ENCODE results near the gene TOX2. TPM values are rescaled to one million over a fixed set of nuclear protein-coding genes. Genes with fewer than 3 reads are reported as not detected.

TOX2 gene
- total RNA-seq, 5 donors from 2014 or later (not counting 1 experiment from before 2014, with no cell fraction given), result 0.38 to 3.0 (median 1.6) TPM

- ChIA-PET CTCF (no interaction called here), POLR2A (interaction anchor here in 1 of 2 donors (0.6 kb wide), 1 partner anchor 239 kb away, joined by 4 read pairs; no protein-coding TSS in a partner anchor)
Observed at GRCh38 chr20:43995645-43996044, 81.0 kb downstream of the TOX2 start.

GRCh38 chr20:43996240-43996930 lies 81.7 kb downstream of the TOX2 start:
- no peaks in the 10 kb centered on the region for H3K9me3 ChIP-seq
- H3K4me1 ChIP-seq (ENCODE audit: control insufficient read depth in 1 of 2, extremely low read depth in 1 of 2, insufficient read depth in 2 of 2, low read length in 2 of 2), result peaks cover 0 to 4% of the 10 kb centered on the region in 2 experiments
- Mint-ChIP-seq H3K4me3 (no peak overlapping the region), H3K4me1 (peaks cover 3 to 12% (median 4%) of the 10 kb centered on the region in 3 donors), H3K36me3 (no peaks in the 10 kb centered on the region), H3K27ac (no peak overlapping the region), H3K9me3 (peaks cover 0 to 4% (median 0%) of the 10 kb centered on the region in 3 donors), H3K27me3 (peaks cover 3 to 7% of the 10 kb centered on the region in 2 donors)
- 96% methylated on average over 5 of the region's 7 CpGs for WGBS (ENCODE audit: insufficient coverage)
- ATAC-seq (replicated peaks in 1 of 4) (no peak), DNase-seq (no peak)
- CTCF ChIA-PET, result no interaction called here
- H3K27ac ChIP-seq (ENCODE audit: low read length), result no peak overlapping the region
- H3K4me3 ChIP-seq (ENCODE audit: control insufficient read depth in 1 of 2, extremely low read depth in 1 of 2, low read length in 1 of 2), result no peak overlapping the region
- H3K36me3 ChIP-seq (ENCODE audit: control insufficient read depth in 2 of 2, extremely low read depth in 1 of 2, insufficient read depth in 1 of 2, low read length in 1 of 2), result no peaks in the 10 kb centered on the region
- POLR2A ChIA-PET, result interaction anchor here (0.6 kb wide), 2 partner anchors 239 to 781 kb away, joined by 3 to 4 read pairs; no protein-coding TSS in a partner anchor
- H3K27me3 ChIP-seq (replicated peaks in 1 of 2; ENCODE audit: control insufficient read depth in 2 of 2, extremely low read depth in 1 of 2, insufficient read depth in 2 of 2, low read length in 1 of 2), result peaks cover 0 to 9% of the 10 kb centered on the region in 2 experiments

More at GRCh38 chr20:43995645-43996044, 81.0 kb downstream of the TOX2 start:
- no peak overlapping the region for H3K4me3 Mint-ChIP-seq
- H3K27me3 Mint-ChIP-seq, result peaks cover 3 to 7% of the 10 kb centered on the region in 2 donors
- H3K4me1 ChIP-seq (ENCODE audit: control insufficient read depth in 1 of 2, extremely low read depth in 1 of 2, insufficient read depth in 2 of 2, low read length in 2 of 2), result peaks cover 0 to 4% of the 10 kb centered on the region in 2 experiments
- DNase-seq (no peak), ATAC-seq (replicated peaks in 1 of 4) (no peak)
- no peak overlapping the region for H3K27ac Mint-ChIP-seq
- peaks cover 3 to 12% (median 4%) of the 10 kb centered on the region in 3 donors for H3K4me1 Mint-ChIP-seq
- no peak overlapping the region for H3K27ac ChIP-seq (ENCODE audit: low read length)
- H3K4me3 ChIP-seq (ENCODE audit: control insufficient read depth in 1 of 2, extremely low read depth in 1 of 2, low read length in 1 of 2), result no peak overlapping the region
- peaks cover 0 to 9% of the 10 kb centered on the region in 2 experiments for H3K27me3 ChIP-seq (replicated peaks in 1 of 2; ENCODE audit: control insufficient read depth in 2 of 2, extremely low read depth in 1 of 2, insufficient read depth in 2 of 2, low read length in 1 of 2)
- no peaks in the 10 kb centered on the region for H3K9me3 ChIP-seq
- H3K9me3 Mint-ChIP-seq, result peaks cover 0 to 4% (median 0%) of the 10 kb centered on the region in 3 donors
- H3K36me3 ChIP-seq (ENCODE audit: control insufficient read depth in 2 of 2, extremely low read depth in 1 of 2, insufficient read depth in 1 of 2, low read length in 1 of 2), result no peaks in the 10 kb centered on the region
- no peaks in the 10 kb centered on the region for H3K36me3 Mint-ChIP-seq

GRCh38 chr20:43999848-44000247 lies 85.2 kb downstream of the TOX2 start:
- ATAC-seq (replicated peaks in 1 of 4) (no peak), DNase-seq (no peak)
- no peaks in the 10 kb centered on the region for H3K9me3 ChIP-seq
- Mint-ChIP-seq H3K4me1 (peaks cover 4 to 34% (median 11%) of the 10 kb centered on the region in 3 donors), H3K27me3 (peaks cover 15 to 18% of the 10 kb centered on the region in 2 donors), H3K4me3 (no peak overlapping the region), H3K36me3 (no peaks in the 10 kb centered on the region), H3K27ac (peak overlapping the region in 1 of 2 donors; percentile 0), H3K9me3 (peaks cover 0 to 4% (median 0%) of the 10 kb centered on the region in 3 donors)
- ChIA-PET CTCF (no interaction called here), POLR2A (no interaction called here)
- no peak overlapping the region for H3K4me3 ChIP-seq (ENCODE audit: control insufficient read depth in 1 of 2, extremely low read depth in 1 of 2, low read length in 1 of 2)
- H3K27ac ChIP-seq (ENCODE audit: low read length), result no peak overlapping the region
- H3K36me3 ChIP-seq (ENCODE audit: control insufficient read depth in 2 of 2, extremely low read depth in 1 of 2, insufficient read depth in 1 of 2, low read length in 1 of 2), result no peaks in the 10 kb centered on the region
- WGBS (ENCODE audit: insufficient coverage), result 77% methylated on average over 4 of the region's 4 CpGs
- H3K27me3 ChIP-seq (replicated peaks in 1 of 2; ENCODE audit: control insufficient read depth in 2 of 2, extremely low read depth in 1 of 2, insufficient read depth in 2 of 2, low read length in 1 of 2), result peaks cover 0 to 18% of the 10 kb centered on the region in 2 experiments
- peaks cover 3 to 4% of the 10 kb centered on the region in 2 experiments for H3K4me1 ChIP-seq (ENCODE audit: control insufficient read depth in 1 of 2, extremely low read depth in 1 of 2, insufficient read depth in 2 of 2, low read length in 2 of 2)

GRCh38 chr20:44001667-44002596 lies 87.3 kb downstream of the TOX2 start:
- Histone ChIP-seq H3K4me1 (ENCODE audit: control insufficient read depth in 1 of 2, extremely low read depth in 1 of 2, insufficient read depth in 2 of 2, low read length in 2 of 2) (peaks cover 0 to 3% of the 10 kb centered on the region in 2 experiments), H3K36me3 (ENCODE audit: control insufficient read depth in 2 of 2, extremely low read depth in 1 of 2, insufficient read depth in 1 of 2, low read length in 1 of 2) (no peaks in the 10 kb centered on the region), H3K4me3 (ENCODE audit: control insufficient read depth in 1 of 2, extremely low read depth in 1 of 2, low read length in 1 of 2) (no peak overlapping the region), H3K27me3 (replicated peaks in 1 of 2; ENCODE audit: control insufficient read depth in 2 of 2, extremely low read depth in 1 of 2, insufficient read depth in 2 of 2, low read length in 1 of 2) (peaks cover 0 to 25% of the 10 kb centered on the region in 2 experiments), H3K27ac (ENCODE audit: low read length) (no peak overlapping the region), H3K9me3 (no peaks in the 10 kb centered on the region)
- H3K27ac Mint-ChIP-seq, result no peak overlapping the region
- CTCF ChIA-PET, result no interaction called here
- WGBS (ENCODE audit: insufficient coverage), result 72% methylated on average over 3 of the region's 6 CpGs
- ATAC-seq (replicated peaks in 1 of 4) (no peak), DNase-seq (no peak)
- no peaks in the 10 kb centered on the region for H3K9me3 Mint-ChIP-seq
- peaks cover 15 to 18% of the 10 kb centered on the region in 2 donors for H3K27me3 Mint-ChIP-seq
- H3K36me3 Mint-ChIP-seq, result no peaks in the 10 kb centered on the region
- H3K4me1 Mint-ChIP-seq, result peaks cover 6 to 31% (median 7%) of the 10 kb centered on the region in 3 donors
- POLR2A ChIA-PET, result no interaction called here
- H3K4me3 Mint-ChIP-seq, result no peak overlapping the region

- 86% methylated on average over 1 of the region's 1 CpG for WGBS (ENCODE audit: insufficient coverage)
- POLR2A ChIA-PET, result no interaction called here
Observed at GRCh38 chr20:44002861-44003260, 88.2 kb downstream of the TOX2 start.

GRCh38 chr20:44003609-44004008 lies 89.0 kb downstream of the TOX2 start:
- Mint-ChIP-seq H3K9me3 (no peaks in the 10 kb centered on the region), H3K4me3 (no peak overlapping the region), H3K36me3 (no peaks in the 10 kb centered on the region), H3K27me3 (peaks cover 15 to 21% of the 10 kb centered on the region in 2 donors), H3K27ac (no peak overlapping the region), H3K4me1 (peaks cover 6 to 31% (median 7%) of the 10 kb centered on the region in 3 donors)
- no peaks in the 10 kb centered on the region for H3K36me3 ChIP-seq (ENCODE audit: control insufficient read depth in 2 of 2, extremely low read depth in 1 of 2, insufficient read depth in 1 of 2, low read length in 1 of 2)
- H3K4me3 ChIP-seq (ENCODE audit: control insufficient read depth in 1 of 2, extremely low read depth in 1 of 2, low read length in 1 of 2), result no peak overlapping the region
- no peak for DNase-seq
- ChIA-PET POLR2A (interaction anchor here in 1 of 2 donors (0.6 kb wide), 1 partner anchor 31 kb away, joined by 3 read pairs; no protein-coding TSS in a partner anchor), CTCF (no interaction called here)
- 85% methylated on average over 5 of the region's 5 CpGs for WGBS (ENCODE audit: insufficient coverage)
- peaks cover 0 to 32% of the 10 kb centered on the region in 2 experiments for H3K27me3 ChIP-seq (replicated peaks in 1 of 2; ENCODE audit: control insufficient read depth in 2 of 2, extremely low read depth in 1 of 2, insufficient read depth in 2 of 2, low read length in 1 of 2)
- no peaks in the 10 kb centered on the region for H3K9me3 ChIP-seq
- H3K4me1 ChIP-seq (ENCODE audit: control insufficient read depth in 1 of 2, extremely low read depth in 1 of 2, insufficient read depth in 2 of 2, low read length in 2 of 2), result peaks cover 0 to 3% of the 10 kb centered on the region in 2 experiments
- H3K27ac ChIP-seq (ENCODE audit: low read length), result no peak overlapping the region
- ATAC-seq (replicated peaks in 1 of 4), result no peak

More at GRCh38 chr20:44002861-44003260, 88.2 kb downstream of the TOX2 start:
- Mint-ChIP-seq H3K27me3 (peaks cover 15 to 21% of the 10 kb centered on the region in 2 donors), H3K27ac (no peak overlapping the region), H3K36me3 (no peaks in the 10 kb centered on the region), H3K4me3 (no peak overlapping the region), H3K4me1 (peaks cover 6 to 31% (median 7%) of the 10 kb centered on the region in 3 donors), H3K9me3 (no peaks in the 10 kb centered on the region)
- no peak overlapping the region for H3K27ac ChIP-seq (ENCODE audit: low read length)
- DNase-seq (peak in 1 of 35 experiments; percentile 2), ATAC-seq (replicated peaks in 1 of 4) (no peak)
- H3K36me3 ChIP-seq (ENCODE audit: control insufficient read depth in 2 of 2, extremely low read depth in 1 of 2, insufficient read depth in 1 of 2, low read length in 1 of 2), result no peaks in the 10 kb centered on the region
- no peaks in the 10 kb centered on the region for H3K9me3 ChIP-seq
- peaks cover 0 to 32% of the 10 kb centered on the region in 2 experiments for H3K27me3 ChIP-seq (replicated peaks in 1 of 2; ENCODE audit: control insufficient read depth in 2 of 2, extremely low read depth in 1 of 2, insufficient read depth in 2 of 2, low read length in 1 of 2)
- H3K4me1 ChIP-seq (ENCODE audit: control insufficient read depth in 1 of 2, extremely low read depth in 1 of 2, insufficient read depth in 2 of 2, low read length in 2 of 2), result peaks cover 0 to 3% of the 10 kb centered on the region in 2 experiments
- no peak overlapping the region for H3K4me3 ChIP-seq (ENCODE audit: control insufficient read depth in 1 of 2, extremely low read depth in 1 of 2, low read length in 1 of 2)
- CTCF ChIA-PET, result no interaction called here
